SK-N-SH (cell line): ENCODE results near the gene SYNJ2. TPM values are rescaled to one million over a fixed set of nuclear protein-coding genes. Genes with fewer than 3 reads are reported as not detected.

Source experiments
- CTCF ChIA-PET: fragments of 300-600, 350-600 bp; formaldehyde crosslinking; extraction: SDS; loops from one replicate; lab custom pipeline; 2021; lab: Yijun Ruan, JAX
- POLR2A ChIA-PET: fragments of 350-600 bp; sonication (Branson Sonifier 250); formaldehyde crosslinking; extraction: SDS; loops from one replicate; lab custom pipeline; 2020; ENCODE audit warnings: antibody characterized with exemption, inconsistent platforms; lab: Yijun Ruan, JAX
- DNase-seq: peaks from one replicate; pipeline ENCODE4 v3.0.0; 2012
- H2AFZ ChIP-seq: fragments of 200-600 bp; sonication (generic); 2 replicates; pipeline ENCODE4 v1.8.1; 2016; ENCODE audit warnings: antibody characterized with exemption, mild to moderate bottlenecking, low read depth
- H3F3A ChIP-seq: fragments of 200-600 bp; sonication (generic); replicated peaks from 2 replicates; pipeline ENCODE3; 2016; ENCODE audit warnings: antibody characterized with exemption, mild to moderate bottlenecking; ENCODE audit not compliant: insufficient read depth
- H3K27ac ChIP-seq, 2 experiments: fragments of 200-500 bp in 1 of 2; fragments of 200-600 bp in 1 of 2; sonication (Bioruptor generic) in 1 of 2; sonication (generic), shearing (Covaris generic) in 1 of 2; 2 replicates each; pipeline versions ENCODE4 v1.5.1 to v1.6.1; 2014 to 2016; ENCODE audit warnings: low read depth in 2 of 2, inconsistent platforms in 1 of 2, low read length in 1 of 2, mild to moderate bottlenecking in 1 of 2, mixed read lengths in 1 of 2
- H3K27me3 ChIP-seq: fragments of 200-600 bp; sonication (generic), shearing (Covaris generic); 2 replicates; pipeline ENCODE4 v1.6.1; 2016; ENCODE audit warnings: mixed run types; ENCODE audit not compliant: insufficient read depth
- H3K36me3 ChIP-seq, 2 experiments: fragments of 200-500 bp in 1 of 2; fragments of 200-600 bp in 1 of 2; sonication (Bioruptor generic) in 1 of 2; sonication (generic) in 1 of 2; replicated peaks in 1 of 2; 2 replicates each; pipeline versions ENCODE3 to v1.5.1; 2014 to 2016; ENCODE audit warnings: low read length in 1 of 2, mild to moderate bottlenecking in 1 of 2; ENCODE audit not compliant: insufficient read depth in 2 of 2, control insufficient read depth in 1 of 2
- H3K4me1 ChIP-seq, 2 experiments: fragments of 200-500 bp in 1 of 2; fragments of 200-600 bp in 1 of 2; sonication (Bioruptor generic) in 1 of 2; sonication (generic), shearing (Covaris generic) in 1 of 2; 2 replicates each; pipeline versions ENCODE4 v1.5.1 to v1.6.1; 2014 to 2016; ENCODE audit warnings: low read depth in 1 of 2, low read length in 1 of 2, mixed run types in 1 of 2; ENCODE audit not compliant: insufficient read depth in 2 of 2, control insufficient read depth in 1 of 2
- H3K4me2 ChIP-seq: fragments of 200-600 bp; sonication (generic), shearing (Covaris generic); 2 replicates; pipeline ENCODE4 v1.6.1; 2017; ENCODE audit warnings: mixed run types
- H3K4me3 ChIP-seq, 2 experiments: fragments of 200-500 bp in 1 of 2; fragments of 200-600 bp in 1 of 2; sonication (Bioruptor generic) in 1 of 2; sonication (generic), shearing (Covaris generic) in 1 of 2; 2 replicates each; pipeline versions ENCODE4 v1.5.1 to v1.8.1; 2014 to 2016; ENCODE audit warnings: low read depth in 2 of 2, inconsistent platforms in 1 of 2, low read length in 1 of 2, mild to moderate bottlenecking in 1 of 2, mixed read lengths in 1 of 2, moderate library complexity in 1 of 2
- H3K79me2 ChIP-seq: fragments of 200-600 bp; sonication (generic); 2 replicates; pipeline ENCODE4 v1.8.1; 2017; ENCODE audit warnings: mild to moderate bottlenecking; ENCODE audit not compliant: insufficient read depth
- H3K9ac ChIP-seq: fragments of 200-600 bp; sonication (generic); 2 replicates; pipeline ENCODE4 v1.6.1; 2017; ENCODE audit warnings: mixed run types
- H3K9me2 ChIP-seq: fragments of 200-600 bp; sonication (generic); 2 replicates; pipeline ENCODE4 v1.6.1; 2017; ENCODE audit warnings: mixed run types
- H3K9me3 ChIP-seq: fragments of 200-600 bp; sonication (generic); 2 replicates; pipeline ENCODE4 v1.6.1; 2017; ENCODE audit warnings: mixed run types, mild to moderate bottlenecking, moderate library complexity
- H4K20me1 ChIP-seq: fragments of 200-600 bp; sonication (generic); 2 replicates; pipeline ENCODE4 v1.6.1; 2017; ENCODE audit warnings: mild to moderate bottlenecking, mixed run types; ENCODE audit not compliant: insufficient read depth
- CHD2 ChIP-seq: fragments of 150-350 bp; IDR thresholded peaks from 2 replicates; pipeline ENCODE4 v1.6.1; 2018; ENCODE audit warnings: low read length; ENCODE audit not compliant: partially characterized antibody
- CTCF ChIP-seq: fragments of 200-600 bp; sonication (generic); IDR thresholded peaks from 2 replicates; pipeline ENCODE4 v1.6.1; 2017; ENCODE audit warnings: antibody characterized with exemption, mild to moderate bottlenecking, moderate library complexity
- ELF1 ChIP-seq: IDR thresholded peaks from 2 replicates; pipeline ENCODE4 v1.4.0; 2012
- EP300 ChIP-seq, 2 experiments: IDR thresholded peaks; 2 replicates each; pipeline versions ENCODE4 v1.4.0 to v1.6.1; 2012; ENCODE audit warnings: borderline replicate concordance in 1 of 2, low read depth in 1 of 2, low read length in 1 of 2
- EZH2phosphoT487 ChIP-seq: fragments of 200-600 bp; sonication (generic); IDR thresholded peaks from 2 replicates; pipeline ENCODE4 v1.6.1; 2017; ENCODE audit warnings: low read depth, mixed run types, mild to moderate bottlenecking, antibody characterized with exemption, moderate library complexity, borderline replicate concordance
- FOXJ3 ChIP-seq: sonication (generic); formaldehyde crosslinking; IDR thresholded peaks from 2 replicates; pipeline ENCODE4 v1.5.1; 2020; ENCODE audit warnings: mild to moderate bottlenecking, missing genetic modification reagents
- GABPA ChIP-seq: IDR thresholded peaks from 2 replicates; pipeline ENCODE4 v1.4.0; 2012; ENCODE audit warnings: low read depth, mild to moderate bottlenecking
- GATA2 ChIP-seq: sonication (generic); formaldehyde crosslinking; IDR thresholded peaks from 2 replicates; pipeline ENCODE4 v1.5.0; 2020; ENCODE audit warnings: mild to moderate bottlenecking, missing genetic modification reagents
- JUND ChIP-seq: IDR thresholded peaks from 2 replicates; pipeline ENCODE4 v1.4.0; 2012
- MAX ChIP-seq: IDR thresholded peaks from 2 replicates; pipeline ENCODE4 v1.4.0; 2012; ENCODE audit warnings: low read depth
- MEF2A ChIP-seq: IDR thresholded peaks from 2 replicates; pipeline ENCODE4 v1.4.0; 2012; ENCODE audit warnings: low read depth, borderline replicate concordance
- NFIC ChIP-seq: IDR thresholded peaks from 2 replicates; pipeline ENCODE4 v1.4.0; 2012; ENCODE audit warnings: borderline replicate concordance
- NRF1 ChIP-seq: IDR thresholded peaks from 2 replicates; pipeline ENCODE4 v1.6.1; 2012; ENCODE audit warnings: low read depth, mild to moderate bottlenecking, low read length
- PBX3 ChIP-seq: IDR thresholded peaks from 2 replicates; pipeline ENCODE4; 2012
- POLR2AphosphoS5 ChIP-seq: IDR thresholded peaks from 2 replicates; pipeline ENCODE4 v1.6.1; 2012; ENCODE audit warnings: low read depth, low read length
- RAD21 ChIP-seq: IDR thresholded peaks from 2 replicates; pipeline ENCODE4 v1.6.1; 2012; ENCODE audit warnings: mild to moderate bottlenecking, low read length
- RCOR1 ChIP-seq: fragments of 150-350 bp; IDR thresholded peaks from 2 replicates; pipeline ENCODE4 v1.6.1; 2017; ENCODE audit warnings: antibody characterized with exemption, low read length
- REST ChIP-seq: IDR thresholded peaks from 2 replicates; pipeline ENCODE4 v1.6.1; 2012; ENCODE audit warnings: mild to moderate bottlenecking, low read depth, low read length, moderate library complexity
- RFX5 ChIP-seq: IDR thresholded peaks from 2 replicates; pipeline ENCODE4 v1.6.1; 2012; ENCODE audit warnings: mild to moderate bottlenecking, improper control_type of control experiment, low read length
- SMC3 ChIP-seq: IDR thresholded peaks from 2 replicates; pipeline ENCODE4 v1.6.1; 2012; ENCODE audit warnings: low read depth, low read length, improper control_type of control experiment
- TAF1 ChIP-seq: IDR thresholded peaks from 2 replicates; pipeline ENCODE4 v1.6.1; 2012; ENCODE audit warnings: low read depth, mild to moderate bottlenecking, low read length, moderate library complexity, borderline replicate concordance
- TCF12 ChIP-seq: IDR thresholded peaks from 2 replicates; pipeline ENCODE4 v1.4.0; 2012
- TEAD4 ChIP-seq: IDR thresholded peaks from 2 replicates; pipeline ENCODE4 v1.4.0; 2012; ENCODE audit warnings: mild to moderate bottlenecking, borderline replicate concordance; ENCODE audit not compliant: insufficient read depth
- USF1 ChIP-seq: IDR thresholded peaks from 2 replicates; pipeline ENCODE4 v1.4.0; 2012; ENCODE audit warnings: low read depth, borderline replicate concordance
- YY1 ChIP-seq: IDR thresholded peaks from 2 replicates; pipeline ENCODE4 v1.4.0; 2012; ENCODE audit warnings: low read depth, mild to moderate bottlenecking
- ZBTB33 ChIP-seq: IDR thresholded peaks from 2 replicates; pipeline ENCODE4 v1.4.0; 2012; ENCODE audit warnings: low read depth, borderline replicate concordance
- WGBS: methylation state at CpG from one replicate; pipeline ENCODE4 v1.1.6; 2017; ENCODE audit warnings: low lambda C conversion rate; 5-methylcytosine and 5-hydroxymethylcytosine counted together
- polyA plus RNA-seq, 3 experiments: library from polyadenylated mRNA; depleted of rRNA; stranded (reverse); fragments of >200 nt; gene quantifications; 2 replicates each; pipeline ENCODE4 v1.2.3, GENCODE V29; 2012

SYNJ2 gene
- polyA plus RNA-seq, 1 of the 3 experiments (the other 2 are of a cell fraction), result 40.0 TPM

GRCh38 chr6:158018851-158019361 is 37.2 kb downstream of the SYNJ2 start:
- CTCF ChIA-PET, result no interaction called here
- H3K9ac ChIP-seq, result peak overlapping the region; percentile 19; the same call in 1 of the 2 replicates
- POLR2A ChIA-PET, result no interaction called here
- peaks cover 86% of the 10 kb centered on the region for H3K79me2 ChIP-seq
- peak overlapping the region; percentile 5; the same call in 1 of the 2 replicates for H3K4me2 ChIP-seq
- H3K27me3 ChIP-seq, result no peaks in the 10 kb centered on the region
- 64% methylated on average over 14 of the region's 15 CpGs for WGBS
- H3K36me3 ChIP-seq, result peaks cover 4 to 23% of the 10 kb centered on the region in 2 experiments
- H3K4me1 ChIP-seq, result peaks cover 2 to 28% of the 10 kb centered on the region in 2 experiments; a peak in 3 of 4 replicates
- H3K9me3 ChIP-seq, result no peaks in the 10 kb centered on the region
- H3F3A ChIP-seq, result peaks cover 16% of the 10 kb centered on the region
- H3K4me3 ChIP-seq, result no peak overlapping the region
- no peak overlapping the region for H2AFZ ChIP-seq
- no peak for DNase-seq
- no peaks in the 10 kb centered on the region for H3K9me2 ChIP-seq
- H4K20me1 ChIP-seq, result no peaks in the 10 kb centered on the region
- H3K27ac ChIP-seq, result peak overlapping the region in 1 of 2 experiments; percentile 86; a peak in 2 of 4 replicates
- no peak for TF ChIP-seq ELF1
- TF ChIP-seq ZBTB33, result no peak
- TF ChIP-seq NFIC, result peak; percentile 82
- peak in 1 of 2 experiments; percentile 40; a peak in 1 of 4 replicates for TF ChIP-seq EP300 (IDR thresholded peaks at IDR 0.05; ENCODE audit: borderline replicate concordance in 1 of 2, low read depth in 1 of 2, low read length in 1 of 2)
- TF ChIP-seq MEF2A, result no peak
- no peak for TF ChIP-seq CTCF
- TF ChIP-seq GABPA, result no peak
- TF ChIP-seq TAF1, result no peak
- TF ChIP-seq NRF1, result no peak
- TF ChIP-seq PBX3, result peak; percentile 50
- TF ChIP-seq CHD2, result no peak
- TF ChIP-seq POLR2AphosphoS5, result no peak
- no peak for TF ChIP-seq TEAD4
- no peak for TF ChIP-seq FOXJ3 (CRISPR knock-in tag)
- TF ChIP-seq TCF12, result peak; percentile 80
- TF ChIP-seq USF1, result no peak
- no peak for TF ChIP-seq EZH2phosphoT487
- TF ChIP-seq RCOR1, result no peak
- TF ChIP-seq RFX5, result no peak
- no peak for TF ChIP-seq YY1
- no peak for TF ChIP-seq RAD21
- TF ChIP-seq SMC3, result no peak
- no peak for TF ChIP-seq GATA2 (CRISPR knock-in tag)
- TF ChIP-seq REST, result no peak
- peak; percentile 57 for TF ChIP-seq JUND
- TF ChIP-seq MAX, result peak; percentile 66
